Measurements from ENCODE around the gene PNPLA5.

PNPLA5 gene

DNA sequence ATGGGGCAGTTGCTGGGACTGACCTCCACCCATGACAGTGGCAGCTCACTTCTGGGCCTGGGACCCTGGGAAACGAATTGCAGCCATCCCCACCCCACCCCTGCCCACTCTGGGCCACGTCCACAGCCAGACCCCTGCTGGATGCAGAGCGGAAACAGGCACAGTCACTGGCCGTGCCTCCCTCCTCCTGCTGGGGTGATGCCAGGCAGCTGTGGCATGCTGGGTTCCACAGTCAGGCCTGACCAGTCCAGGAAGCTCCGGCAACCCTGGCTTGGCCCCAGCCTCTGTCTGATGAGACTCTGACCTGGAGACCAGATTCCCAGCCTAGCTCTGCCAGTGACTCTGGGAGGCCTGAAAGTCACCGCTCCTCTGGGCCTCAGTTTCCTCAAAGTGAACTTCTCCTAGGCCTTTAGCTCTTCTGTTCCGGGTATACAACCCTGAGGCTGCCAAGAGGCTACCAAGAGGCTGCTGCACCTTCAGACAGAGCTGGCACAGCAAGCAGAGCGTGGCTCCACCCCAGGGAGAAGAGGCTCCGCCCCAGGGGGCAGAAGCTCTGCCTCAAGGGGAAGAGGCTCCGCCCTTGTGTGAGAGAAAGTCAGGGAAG, 38.4 kb downstream of the PNPLA5 start:
- no peak for DNase-seq

GRCh38 chr22:43852573-43853327, 39.1 kb downstream of the PNPLA5 start:
- no peak for DNase-seq

GRCh38 chr22:43851979-43852307, 39.9 kb downstream of the PNPLA5 start:
- no peak for DNase-seq

- no peak for DNase-seq
Measured at GRCh38 chr22:43851058-43851978, 40.5 kb downstream of the PNPLA5 start.

DNA sequence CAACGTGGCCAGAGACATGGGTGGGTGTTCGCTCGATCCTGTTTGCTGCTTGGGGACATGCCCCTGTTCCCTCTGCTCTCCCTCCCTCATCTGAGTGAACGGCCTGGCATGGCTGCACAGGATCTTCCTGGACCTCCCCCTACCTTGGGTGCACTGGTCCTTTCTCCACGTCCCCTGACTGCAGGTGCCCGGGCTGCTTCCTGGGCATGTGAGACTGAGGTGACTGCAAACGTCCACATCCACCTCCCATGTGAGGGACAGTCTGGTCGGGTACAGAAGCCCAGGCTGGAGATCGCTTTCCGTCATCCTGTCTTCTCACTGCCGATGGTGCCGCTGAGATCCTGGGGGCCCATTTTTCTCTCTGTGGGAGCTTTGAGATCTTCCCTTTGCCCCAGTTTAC, 41.3 kb downstream of the PNPLA5 start:
- DNase-seq = no peak

DNA sequence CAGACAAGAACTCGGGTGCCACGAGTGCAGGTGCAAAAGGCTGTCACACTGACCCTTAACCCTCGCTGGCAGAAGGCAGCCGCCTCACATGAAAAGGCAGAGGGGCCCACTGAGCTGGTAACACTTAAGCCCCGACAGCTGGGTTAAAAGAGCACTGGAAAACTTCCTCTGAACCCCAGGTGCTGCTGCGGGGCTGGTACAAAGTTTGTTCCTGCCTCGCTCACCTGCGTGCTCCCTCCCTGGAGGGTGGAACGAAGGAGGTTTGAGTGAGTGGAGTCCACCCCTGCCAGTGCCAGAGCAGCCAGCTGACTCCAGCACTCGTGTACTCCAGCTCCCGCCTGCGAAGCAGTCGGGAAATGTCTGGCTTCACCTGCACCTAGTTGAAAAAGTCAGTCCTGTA, 42.1 kb downstream of the PNPLA5 start:
- no peak for DNase-seq

DNA sequence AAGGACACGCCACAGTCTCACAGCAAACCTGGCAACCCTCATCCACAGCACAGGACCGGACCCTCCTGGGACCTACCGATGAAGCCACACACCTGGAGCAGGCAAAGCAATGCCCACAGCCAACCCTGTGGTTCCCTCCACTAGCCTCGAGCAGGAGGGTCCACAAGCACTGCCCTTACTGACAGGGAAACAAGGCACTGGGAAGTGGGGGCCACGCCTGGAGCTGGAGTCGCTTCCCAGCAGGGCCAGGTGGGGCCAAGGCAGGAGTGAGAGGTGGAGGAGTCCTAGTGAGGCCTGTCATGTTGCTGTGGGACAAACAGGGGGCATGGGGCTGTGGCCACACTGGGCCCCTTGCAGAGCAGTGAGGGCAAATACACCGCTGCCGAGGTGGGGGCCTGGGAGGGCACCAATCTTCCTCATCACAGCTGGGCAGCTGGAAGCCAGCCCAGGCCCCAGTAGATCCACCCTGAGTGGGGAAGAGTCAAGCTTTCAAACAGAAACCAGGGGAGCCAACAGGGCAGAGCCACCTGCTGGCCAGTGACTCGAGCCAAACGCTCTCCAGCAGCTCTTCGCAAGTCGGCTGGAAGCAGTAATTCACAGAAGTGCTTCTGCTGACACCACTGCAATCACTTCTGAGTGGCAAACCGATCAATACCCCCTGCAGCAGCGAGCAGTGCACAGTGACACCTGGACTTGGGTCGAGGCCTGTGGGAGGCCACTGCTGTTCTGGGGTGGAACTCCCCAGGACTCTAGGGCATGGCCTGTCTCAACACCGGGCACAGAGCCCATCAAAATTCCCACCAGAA, 43.2 kb downstream of the PNPLA5 start:
- DNase-seq = no peak

GRCh38 chr22:43847376-43848289, 44.2 kb downstream of the PNPLA5 start:
- no peak for DNase-seq

- DNase-seq = no peak
Measured at GRCh38 chr22:43846966-43847365, 44.8 kb downstream of the PNPLA5 start.

DNA sequence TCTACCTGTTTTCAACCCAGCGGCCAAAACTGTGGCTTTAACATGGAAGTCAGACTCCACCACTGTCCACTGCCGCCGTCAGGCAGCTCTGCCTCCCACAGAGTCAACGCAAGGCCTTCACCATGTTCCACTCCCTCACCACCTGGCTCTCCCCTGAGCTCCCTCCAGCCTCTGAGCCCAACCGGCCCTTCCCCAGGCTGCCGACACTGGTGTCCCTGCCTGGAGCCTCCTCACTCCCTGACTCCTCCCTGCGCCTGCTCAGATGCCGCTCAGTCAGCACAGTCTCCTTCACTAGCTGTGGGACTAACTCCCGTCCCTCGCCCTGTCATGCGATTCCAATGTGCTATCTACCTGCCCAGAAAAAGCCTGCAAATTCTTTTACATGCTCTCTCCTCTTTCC, 45.8 kb downstream of the PNPLA5 start:
- no peak for DNase-seq

- no peak for DNase-seq
Measured at GRCh38 chr22:43844560-43845545, 47.0 kb downstream of the PNPLA5 start.

DNA sequence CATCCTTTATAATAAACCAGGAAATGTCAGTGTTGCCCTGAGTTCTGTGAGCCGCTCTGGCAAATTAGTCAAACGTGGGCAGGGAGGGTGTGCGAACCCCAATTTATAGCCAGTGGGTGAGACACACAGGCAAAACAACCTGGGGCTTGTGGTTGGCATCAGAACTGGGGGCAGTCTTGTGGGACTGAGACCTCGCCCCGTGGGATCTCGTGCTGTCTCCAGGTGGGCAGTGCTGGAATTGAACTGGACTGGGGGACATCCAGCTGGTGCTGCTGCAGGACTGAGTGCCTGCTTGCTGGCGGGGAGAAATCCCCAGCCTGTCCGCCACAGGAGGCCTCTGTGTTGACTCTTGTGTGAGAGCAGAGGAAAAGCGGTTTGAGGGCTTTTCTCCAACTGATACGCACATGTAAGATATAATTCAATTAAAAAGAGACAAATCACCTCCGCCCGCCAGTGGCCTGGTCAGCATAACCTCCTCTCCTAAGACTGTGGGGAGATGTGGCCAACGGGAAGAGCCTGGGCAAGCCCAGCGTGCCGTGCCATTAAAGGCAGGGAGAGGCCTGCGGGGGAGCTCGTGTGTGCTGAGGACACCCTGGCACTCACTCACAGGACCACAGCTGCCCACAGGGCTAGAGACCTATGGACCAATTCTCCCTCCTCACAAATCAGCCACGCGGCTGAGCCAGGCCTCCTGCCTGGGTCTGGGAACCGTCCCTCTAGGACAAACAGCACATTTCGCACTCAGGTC, 47.9 kb downstream of the PNPLA5 start:
- DNase-seq = no peak

DNA sequence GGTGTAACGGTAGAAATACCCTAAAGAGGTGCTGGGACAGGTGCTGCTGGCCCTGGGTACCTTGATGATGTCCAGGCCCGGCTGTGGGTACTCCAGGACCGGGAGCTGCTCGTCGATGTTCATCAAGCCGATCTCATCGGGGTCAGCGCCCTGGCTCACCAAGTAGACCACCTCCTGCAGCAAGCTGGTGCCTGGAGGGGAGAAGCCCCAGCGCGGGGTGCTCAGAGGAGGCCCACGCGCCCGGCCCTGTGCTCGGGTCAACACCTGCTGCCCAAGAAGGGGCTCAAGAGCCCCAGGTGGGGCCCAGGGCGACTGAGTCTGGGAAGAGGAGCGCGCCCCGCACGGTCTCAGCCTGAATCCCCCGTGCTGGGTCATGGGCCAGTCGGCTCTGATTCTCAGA, 50.1 kb downstream of the PNPLA5 start:
- DNase-seq = no peak

- DNase-seq = no peak
Measured at GRCh38 chr22:43840851-43841250, 51.0 kb downstream of the PNPLA5 start.

DNA sequence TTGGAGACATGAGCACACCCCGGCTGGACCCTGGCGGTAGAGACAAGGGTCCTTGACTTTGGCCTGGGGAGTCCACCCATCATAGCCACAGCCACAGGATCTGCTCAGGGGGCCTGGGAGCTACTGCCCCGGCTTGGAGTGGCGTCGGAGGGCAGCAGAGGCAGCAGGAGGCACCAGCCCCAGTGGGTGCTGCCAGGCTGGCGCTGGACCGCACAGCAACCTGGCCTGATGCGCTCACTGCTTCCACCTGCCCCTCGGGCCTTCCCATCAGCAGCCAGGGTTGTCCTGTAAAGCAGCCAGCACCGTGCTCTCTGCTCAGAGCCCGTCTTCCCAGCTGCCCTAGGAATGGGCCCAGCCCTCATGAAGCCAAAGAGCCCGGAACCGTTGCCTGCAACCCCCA, 51.4 kb downstream of the PNPLA5 start:
- DNase-seq = no peak

- no peak for DNase-seq
Measured at GRCh38 chr22:43839781-43840180, 52.0 kb downstream of the PNPLA5 start.

GRCh38 chr22:43838571-43839307, 53.1 kb downstream of the PNPLA5 start:
- no peak for DNase-seq

GRCh38 chr22:43838161-43838560, 53.7 kb downstream of the PNPLA5 start:
- no peak for DNase-seq

GRCh38 chr22:43837666-43838065, 54.1 kb downstream of the PNPLA5 start:
- no peak for DNase-seq
